ENCODE data around the gene BCHE. TPM values are rescaled to one million over a fixed set of nuclear protein-coding genes. Genes with fewer than 3 reads are reported as not detected.

BCHE gene
- total RNA-seq, 1 experiment from 2014 or later, result 22.4 TPM

DNA sequence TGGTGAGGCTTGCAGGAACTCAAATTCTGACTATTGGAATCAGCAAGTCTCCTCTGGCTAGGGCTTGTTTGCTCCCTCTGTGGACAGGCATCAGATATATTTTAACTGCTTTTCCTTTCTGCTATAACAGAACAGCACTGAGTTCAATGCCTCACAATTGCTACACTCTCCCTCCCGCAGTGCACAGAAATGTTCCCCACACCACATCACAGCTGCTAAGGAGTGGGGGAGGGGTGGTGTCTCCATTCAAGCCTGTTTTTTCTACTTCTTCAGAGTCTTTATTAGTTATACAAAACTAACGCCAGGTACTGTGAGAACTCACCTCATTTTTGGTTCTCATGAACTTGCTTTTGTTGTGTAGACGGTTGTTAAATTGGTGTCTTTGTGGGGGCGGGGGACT is 68.5 kb downstream of the BCHE start:
- DNase-seq (ENCODE audit: low spot score), result no peak
- BruUV-seq (replicated peaks), result no TSS peak
- TF ChIP-seq CTCF (conservative IDR thresholded peaks at IDR 0.05; ENCODE audit: low read depth, low read length), result no peak
- no peak for TF ChIP-seq EZH2 (IDR thresholded peaks at IDR 0.05; ENCODE audit: borderline replicate concordance, low read depth, low read length, poor library complexity, severe bottlenecking)
- intact Hi-C loops (cut with micrococcal nuclease; ENCODE audit: unreplicated experiment), result no loop called here
- POLR2A ChIA-PET (ENCODE audit: low non-redundant PET), result no interaction called here
- no peaks in the 10 kb centered on the region for H3K27me3 ChIP-seq (replicated peaks; ENCODE audit: insufficient read depth, low read depth, low read length, poor library complexity)
- H3K4me1 ChIP-seq (ENCODE audit: insufficient read depth, low read length, poor library complexity, severe bottlenecking), result no peaks in the 10 kb centered on the region
- no peak overlapping the region for H3K4me3 ChIP-seq (ENCODE audit: low read depth, low read length, poor library complexity, severe bottlenecking)
- no peak overlapping the region for H3K27ac ChIP-seq (ENCODE audit: low read depth, low read length, poor library complexity, severe bottlenecking)
- CTCF ChIA-PET, result no interaction called here
- no peaks in the 10 kb centered on the region for H3K36me3 ChIP-seq (ENCODE audit: insufficient read depth, low read length, poor library complexity, severe bottlenecking)
- H3K9me3 ChIP-seq (ENCODE audit: low read depth, low read length, poor library complexity, severe bottlenecking), result no peaks in the 10 kb centered on the region

DNA sequence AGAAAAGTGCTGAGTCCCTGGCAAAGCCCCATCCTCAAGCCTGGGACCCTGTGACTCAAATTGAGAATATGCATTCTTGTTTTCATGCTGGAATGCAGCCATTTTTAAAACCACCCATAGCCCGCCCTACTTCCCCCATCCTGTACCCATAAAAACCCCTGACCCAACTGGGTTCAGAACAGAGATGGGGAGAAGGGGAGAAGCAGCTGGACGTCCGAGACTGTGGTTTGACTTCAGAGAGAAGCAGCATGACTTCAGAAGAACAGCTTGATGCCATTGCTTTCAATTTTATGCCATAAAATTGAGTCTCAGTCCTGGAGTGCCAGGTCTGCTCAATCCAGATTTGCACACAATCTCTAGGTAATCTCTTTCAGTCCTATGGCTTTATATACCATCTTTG is 78.2 kb downstream of the BCHE start:
- intact Hi-C loops (cut with micrococcal nuclease; ENCODE audit: unreplicated experiment), result no loop called here
- H3K9me3 ChIP-seq (ENCODE audit: low read depth, low read length, poor library complexity, severe bottlenecking), result no peaks in the 10 kb centered on the region
- no peaks in the 10 kb centered on the region for H3K36me3 ChIP-seq (ENCODE audit: insufficient read depth, low read length, poor library complexity, severe bottlenecking)
- no peak for TF ChIP-seq EZH2 (IDR thresholded peaks at IDR 0.05; ENCODE audit: borderline replicate concordance, low read depth, low read length, poor library complexity, severe bottlenecking)
- no peak for TF ChIP-seq CTCF (conservative IDR thresholded peaks at IDR 0.05; ENCODE audit: low read depth, low read length)
- no peaks in the 10 kb centered on the region for H3K4me1 ChIP-seq (ENCODE audit: insufficient read depth, low read length, poor library complexity, severe bottlenecking)
- H3K27me3 ChIP-seq (replicated peaks; ENCODE audit: insufficient read depth, low read depth, low read length, poor library complexity), result no peaks in the 10 kb centered on the region
- ChIA-PET POLR2A (ENCODE audit: low non-redundant PET) (no interaction called here), CTCF (no interaction called here)
- no TSS peak for BruUV-seq (replicated peaks)
- H3K4me3 ChIP-seq (ENCODE audit: low read depth, low read length, poor library complexity, severe bottlenecking), result no peak overlapping the region
- DNase-seq (ENCODE audit: low spot score), result no peak
- no peak overlapping the region for H3K27ac ChIP-seq (ENCODE audit: low read depth, low read length, poor library complexity, severe bottlenecking)

GRCh38 chr3:165755571-165755970 is 81.7 kb downstream of the BCHE start:
- ChIA-PET CTCF (no interaction called here), POLR2A (ENCODE audit: low non-redundant PET) (no interaction called here)
- Histone ChIP-seq H3K27me3 (replicated peaks; ENCODE audit: insufficient read depth, low read depth, low read length, poor library complexity) (no peaks in the 10 kb centered on the region), H3K36me3 (ENCODE audit: insufficient read depth, low read length, poor library complexity, severe bottlenecking) (no peaks in the 10 kb centered on the region), H3K4me3 (ENCODE audit: low read depth, low read length, poor library complexity, severe bottlenecking) (no peak overlapping the region), H3K4me1 (ENCODE audit: insufficient read depth, low read length, poor library complexity, severe bottlenecking) (no peaks in the 10 kb centered on the region), H3K9me3 (ENCODE audit: low read depth, low read length, poor library complexity, severe bottlenecking) (no peaks in the 10 kb centered on the region), H3K27ac (ENCODE audit: low read depth, low read length, poor library complexity, severe bottlenecking) (no peak overlapping the region)
- intact Hi-C loops (cut with micrococcal nuclease; ENCODE audit: unreplicated experiment), result no loop called here
- BruUV-seq (replicated peaks), result no TSS peak
- no peak for DNase-seq (ENCODE audit: low spot score)
- TF ChIP-seq EZH2 (IDR thresholded peaks at IDR 0.05; ENCODE audit: borderline replicate concordance, low read depth, low read length, poor library complexity, severe bottlenecking), result no peak
- TF ChIP-seq CTCF (conservative IDR thresholded peaks at IDR 0.05; ENCODE audit: low read depth, low read length), result no peak
